HG03139 (cell line): ENCODE measurements around the gene RBM14.
A peak's percentile ranks its signal among the peaks of the same experiment; 100 is the strongest.
"Not testable (repeated sequence)": the region's sequence is repeated elsewhere in the genome, so short reads cannot be mapped to it uniquely, and the experiment has no call there.

Experiments used
- ATAC-seq: cut with Tn5 transposase; IDR thresholded peaks from one replicate; pipeline ENCODE4 v1.9.1; 2021; ENCODE audit not compliant: unreplicated experiment

RBM14 gene, protein sequence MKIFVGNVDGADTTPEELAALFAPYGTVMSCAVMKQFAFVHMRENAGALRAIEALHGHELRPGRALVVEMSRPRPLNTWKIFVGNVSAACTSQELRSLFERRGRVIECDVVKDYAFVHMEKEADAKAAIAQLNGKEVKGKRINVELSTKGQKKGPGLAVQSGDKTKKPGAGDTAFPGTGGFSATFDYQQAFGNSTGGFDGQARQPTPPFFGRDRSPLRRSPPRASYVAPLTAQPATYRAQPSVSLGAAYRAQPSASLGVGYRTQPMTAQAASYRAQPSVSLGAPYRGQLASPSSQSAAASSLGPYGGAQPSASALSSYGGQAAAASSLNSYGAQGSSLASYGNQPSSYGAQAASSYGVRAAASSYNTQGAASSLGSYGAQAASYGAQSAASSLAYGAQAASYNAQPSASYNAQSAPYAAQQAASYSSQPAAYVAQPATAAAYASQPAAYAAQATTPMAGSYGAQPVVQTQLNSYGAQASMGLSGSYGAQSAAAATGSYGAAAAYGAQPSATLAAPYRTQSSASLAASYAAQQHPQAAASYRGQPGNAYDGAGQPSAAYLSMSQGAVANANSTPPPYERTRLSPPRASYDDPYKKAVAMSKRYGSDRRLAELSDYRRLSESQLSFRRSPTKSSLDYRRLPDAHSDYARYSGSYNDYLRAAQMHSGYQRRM

DNA sequence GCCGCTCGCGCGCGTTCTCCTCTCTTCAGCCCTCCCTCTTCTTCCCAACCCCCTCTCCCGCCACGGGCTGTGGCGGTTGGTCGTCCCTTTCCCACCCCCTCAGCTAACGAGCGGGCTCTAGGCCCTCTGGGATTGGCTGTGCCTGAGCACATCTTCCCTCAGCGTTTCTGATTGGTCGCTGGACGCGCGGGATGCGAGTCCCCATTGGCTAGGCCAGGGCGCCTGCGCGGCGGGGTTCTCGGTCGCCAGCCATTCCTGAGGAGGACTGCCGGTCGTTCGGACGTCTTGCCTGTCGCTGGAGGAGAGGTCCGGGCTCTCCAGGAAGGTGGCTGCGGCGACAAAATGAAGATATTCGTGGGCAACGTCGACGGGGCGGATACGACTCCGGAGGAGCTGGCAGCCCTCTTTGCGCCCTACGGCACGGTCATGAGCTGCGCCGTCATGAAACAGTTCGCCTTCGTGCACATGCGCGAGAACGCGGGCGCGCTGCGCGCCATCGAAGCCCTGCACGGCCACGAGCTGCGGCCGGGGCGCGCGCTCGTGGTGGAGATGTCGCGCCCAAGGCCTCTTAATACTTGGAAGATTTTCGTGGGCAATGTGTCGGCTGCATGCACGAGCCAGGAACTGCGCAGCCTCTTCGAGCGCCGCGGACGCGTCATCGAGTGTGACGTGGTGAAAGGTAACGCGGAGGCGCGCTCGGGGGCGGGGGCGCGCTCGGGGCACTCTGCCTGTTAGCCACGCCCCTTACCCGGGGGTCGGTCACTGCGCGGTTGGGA, at the start of gene RBM14:
Gene RBM14, plus strand, starts transcription at position 252 of the 776 bp plus-strand sequence. Its CDS starts 91 bp downstream, at position 343.
- ATAC-seq = peak; percentile 85

- ATAC-seq = no peak
These were observed 48.7 kb upstream of the RBM14 start for GRCh38 chr11:66567787-66568123.

DNA sequence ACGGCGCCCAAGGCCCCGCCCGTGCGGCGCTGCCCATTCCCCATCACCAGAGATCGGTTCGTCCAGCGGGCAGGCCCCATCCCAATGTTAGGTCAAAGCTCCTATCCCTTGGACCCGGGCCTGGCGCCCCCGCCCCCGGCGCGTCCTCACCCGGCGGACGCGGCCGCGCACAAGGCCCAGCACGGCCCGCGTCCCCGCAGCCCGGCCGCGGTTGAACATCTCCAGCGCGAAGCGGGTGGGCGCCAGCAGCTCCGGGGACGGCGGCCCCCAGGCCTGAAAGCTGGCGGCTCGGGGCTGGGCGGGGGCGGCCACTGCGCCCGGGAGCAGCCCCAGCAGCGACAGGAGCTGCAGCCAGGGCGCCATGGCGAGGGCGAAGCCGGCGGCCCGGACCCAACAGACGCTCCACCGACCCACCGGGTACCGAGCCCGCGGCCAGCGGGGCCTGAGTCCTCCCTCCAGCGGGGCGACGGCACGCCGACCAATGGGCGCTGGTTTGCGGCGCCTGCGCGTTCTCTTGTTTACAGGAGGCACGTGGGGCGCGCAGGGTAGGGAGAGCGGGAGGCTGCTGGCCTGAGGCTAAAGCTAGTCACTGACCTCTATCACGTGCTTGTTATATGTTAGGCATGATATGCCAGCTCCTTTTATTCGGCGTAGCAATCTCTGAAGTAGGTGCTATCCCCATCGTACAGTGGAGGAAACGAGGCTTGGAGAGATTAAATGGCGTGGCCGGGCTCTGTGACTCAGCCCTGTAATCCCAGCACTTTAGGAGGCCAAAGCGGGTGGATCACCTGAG, 48.1 kb upstream of the RBM14 start, which contains the start of gene CTSF:
Gene CTSF, minus strand, starts transcription at position 483 of the 793 bp plus-strand sequence. Its CDS starts 120 bp downstream, at position 363.
- no peak for ATAC-seq

- ATAC-seq = no peak
These were observed 47.4 kb upstream of the RBM14 start for GRCh38 chr11:66569076-66569475.

DNA sequence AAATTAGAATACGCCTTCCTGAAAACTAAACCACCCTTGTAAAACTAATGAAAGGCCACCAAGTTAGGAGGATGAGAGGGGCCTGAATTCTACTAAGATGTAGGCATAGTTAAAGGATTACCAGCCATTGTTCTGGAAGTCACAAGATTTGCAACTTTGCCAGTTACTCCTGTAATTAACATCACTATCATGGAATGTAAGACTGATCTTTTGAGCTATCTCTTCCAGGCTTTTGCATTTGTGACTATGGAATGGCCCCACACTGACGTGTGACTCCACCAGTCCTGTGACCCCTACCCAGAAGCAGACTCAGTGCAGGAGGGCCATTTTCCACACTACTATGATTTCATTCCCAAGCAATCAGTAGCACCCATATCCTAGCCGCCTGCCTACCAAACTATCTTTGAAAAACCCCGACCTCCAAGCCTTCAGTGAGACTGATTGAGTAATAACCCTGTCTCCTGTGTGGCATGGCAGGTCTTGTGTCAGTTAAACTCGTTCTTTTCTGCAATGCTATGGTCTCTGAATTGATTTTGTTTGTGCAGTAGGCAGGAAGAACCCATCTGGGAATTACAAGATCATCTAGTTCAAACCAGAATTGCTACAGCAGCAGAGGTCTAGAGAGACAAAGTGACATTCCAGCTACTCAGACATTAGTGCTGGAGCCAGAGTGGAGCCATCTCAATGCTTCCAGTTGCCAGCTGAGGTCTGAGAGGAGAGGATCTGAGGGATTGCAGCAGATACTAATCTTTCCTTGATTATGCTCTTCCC, 46.2 kb upstream of the RBM14 start:
- ATAC-seq = no peak

DNA sequence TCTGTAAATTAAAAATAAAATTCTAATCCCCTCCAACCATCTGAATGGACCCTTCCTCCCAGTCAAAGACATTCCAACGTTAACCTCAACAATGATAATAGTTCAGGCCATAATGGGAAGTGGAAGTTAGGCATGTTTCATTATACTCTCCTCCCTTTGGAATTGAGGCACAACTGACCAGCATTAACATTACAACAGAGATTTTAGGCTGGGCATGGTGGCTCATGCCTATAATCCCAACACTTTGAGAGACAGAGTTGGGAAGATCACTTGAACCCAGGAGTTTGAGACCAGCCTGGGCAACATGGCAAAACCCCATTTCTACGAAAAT, 45.6 kb upstream of the RBM14 start:
- ATAC-seq = no peak

- ATAC-seq = no peak
These were observed 37.3 kb upstream of the RBM14 start for GRCh38 chr11:66579017-66579606.

DNA sequence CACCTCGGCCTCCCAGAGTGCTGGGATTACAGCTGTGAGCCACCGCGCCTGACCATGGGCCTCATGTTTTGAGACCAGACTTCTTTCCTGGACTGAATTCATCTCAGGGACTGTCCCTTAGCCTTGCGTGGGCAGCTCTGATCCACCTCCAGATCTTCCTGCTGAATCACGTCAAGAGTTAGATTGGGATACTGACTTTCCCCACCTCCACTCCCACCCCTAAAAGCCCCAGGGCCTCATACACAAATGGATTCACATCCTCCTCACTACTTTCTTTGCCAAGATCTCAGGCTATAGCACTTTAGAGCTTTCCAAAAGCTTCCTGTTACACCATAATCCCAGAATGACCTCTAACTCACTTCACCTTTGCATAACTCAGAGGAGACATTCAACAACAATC, 35.6 kb upstream of the RBM14 start:
- no peak for ATAC-seq

DNA sequence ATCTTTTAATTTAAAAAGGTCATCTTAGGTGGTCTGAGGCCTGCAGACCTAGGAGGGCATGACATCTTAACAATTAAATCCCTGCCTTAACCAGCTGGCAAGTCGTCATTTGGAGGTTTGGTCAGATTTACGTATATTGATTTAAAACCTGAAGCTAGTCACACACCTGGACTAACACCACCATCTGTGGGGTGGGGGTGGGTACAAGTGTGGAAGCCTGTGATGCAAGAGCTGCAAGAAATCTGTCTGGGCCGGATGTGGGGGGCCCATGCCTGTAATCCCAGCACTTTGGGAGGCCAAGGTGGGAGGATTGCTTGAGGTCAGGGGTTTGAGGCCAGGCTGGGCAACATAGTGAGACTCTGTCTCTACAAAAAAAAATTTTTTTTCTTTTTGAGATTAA, 35.2 kb upstream of the RBM14 start:
- no peak for ATAC-seq

DNA sequence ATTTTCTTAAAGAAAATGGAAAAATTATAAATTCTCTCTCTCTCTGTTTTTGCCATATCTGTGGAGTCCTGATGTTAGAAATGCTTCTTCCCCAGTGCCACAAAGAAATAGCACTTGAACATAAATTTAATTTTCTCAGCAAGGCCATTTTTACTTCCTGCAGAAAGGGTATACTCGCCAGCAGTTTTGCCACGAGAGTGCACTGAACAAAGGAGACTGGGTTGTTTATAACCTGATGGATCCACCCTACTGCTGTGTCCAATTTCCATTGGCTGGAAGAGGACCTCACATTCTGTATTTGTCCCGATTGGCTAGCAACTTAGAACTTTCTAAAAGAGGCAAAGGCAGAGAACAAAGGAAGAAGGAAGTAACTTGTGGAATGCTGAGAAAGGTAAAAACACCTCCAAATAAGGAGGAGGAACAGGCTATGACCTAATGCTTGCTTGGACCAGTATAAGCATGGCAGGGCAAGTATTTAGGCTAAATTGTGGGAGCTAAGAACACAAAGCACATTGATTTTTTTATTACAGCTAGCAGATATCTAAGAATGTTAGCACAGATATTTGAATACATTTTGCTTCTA, 33.8 kb upstream of the RBM14 start:
- ATAC-seq = not testable (repeated sequence)

DNA sequence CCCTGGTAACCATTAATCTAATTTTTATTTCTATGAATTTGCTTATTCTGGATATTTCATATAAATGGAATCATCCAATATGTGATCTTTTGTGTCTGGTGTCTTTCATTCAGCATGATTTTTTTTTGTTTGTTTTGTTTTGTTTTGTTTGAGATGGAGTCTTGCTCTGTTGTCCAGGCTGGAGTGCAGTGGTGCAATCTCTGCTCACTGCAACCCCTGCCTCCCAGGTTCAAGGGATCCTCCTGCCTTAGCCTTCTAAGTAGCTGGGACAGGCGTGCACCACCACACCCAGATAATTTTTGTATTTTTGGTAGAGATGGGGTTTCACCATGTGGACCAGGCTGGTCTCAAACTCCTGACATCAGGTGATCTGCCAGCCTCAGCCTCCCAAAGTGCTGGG, 31.0 kb upstream of the RBM14 start:
- not testable (repeated sequence) for ATAC-seq

DNA sequence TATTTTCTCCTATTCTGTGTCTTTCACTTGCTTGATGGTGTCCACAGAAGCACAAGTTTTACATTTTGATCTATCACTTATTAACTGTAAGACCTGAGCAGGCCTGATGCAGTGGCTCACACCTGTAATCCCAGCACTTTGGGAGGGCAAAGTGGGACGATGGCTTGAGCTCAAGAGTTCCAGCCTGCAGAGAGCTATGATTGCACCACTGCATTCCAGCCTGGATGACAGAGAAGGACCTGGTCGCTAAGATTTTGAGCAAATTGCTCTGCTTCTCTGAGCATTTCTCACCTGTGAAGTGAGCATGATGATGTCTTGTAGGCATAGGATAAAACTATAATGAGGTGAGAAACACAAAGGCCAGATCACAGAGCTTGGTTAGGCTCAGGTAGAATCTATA, 30.3 kb upstream of the RBM14 start:
- ATAC-seq = no peak

- ATAC-seq = not testable (repeated sequence)
These were observed 27.1 kb upstream of the RBM14 start for GRCh38 chr11:66589315-66589714.

- no peak for ATAC-seq
These were observed 26.3 kb upstream of the RBM14 start for GRCh38 chr11:66589996-66590675.

DNA sequence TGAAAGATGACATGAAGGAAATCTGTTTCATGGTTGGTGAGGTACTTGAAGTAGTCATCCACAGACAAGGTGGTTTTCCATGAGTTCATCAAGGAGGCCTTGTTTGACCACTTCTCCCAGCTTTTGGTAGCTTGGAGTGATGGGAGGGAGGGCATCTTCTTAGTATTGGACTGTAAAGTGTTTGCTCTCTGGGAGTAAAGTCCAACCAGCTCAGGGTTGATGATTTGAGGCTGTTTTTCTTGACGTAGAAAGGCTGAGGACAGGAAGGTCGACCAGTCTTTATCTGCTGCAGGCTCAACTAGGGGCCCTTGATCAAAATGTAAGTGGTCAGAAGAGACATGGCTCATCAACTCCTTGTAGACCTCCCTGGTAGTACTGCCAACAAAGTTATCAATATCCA, 25.3 kb upstream of the RBM14 start:
- ATAC-seq = no peak

- peak; percentile 86 for ATAC-seq
These were observed 23.8 kb upstream of the RBM14 start, which contains the start of the genes CCDC87 and CCS for GRCh38 chr11:66592457-66593302. TSS of gene CCDC87 (minus strand) at chr11:66593063. CDS start at chr11:66593015, 48 bp downstream. TSS of gene CCS (plus strand) at chr11:66593185. CDS start at chr11:66593262, 77 bp downstream.

- peak; percentile 5 for ATAC-seq
These were observed 23.2 kb upstream of the RBM14 start for GRCh38 chr11:66593303-66593635.

DNA sequence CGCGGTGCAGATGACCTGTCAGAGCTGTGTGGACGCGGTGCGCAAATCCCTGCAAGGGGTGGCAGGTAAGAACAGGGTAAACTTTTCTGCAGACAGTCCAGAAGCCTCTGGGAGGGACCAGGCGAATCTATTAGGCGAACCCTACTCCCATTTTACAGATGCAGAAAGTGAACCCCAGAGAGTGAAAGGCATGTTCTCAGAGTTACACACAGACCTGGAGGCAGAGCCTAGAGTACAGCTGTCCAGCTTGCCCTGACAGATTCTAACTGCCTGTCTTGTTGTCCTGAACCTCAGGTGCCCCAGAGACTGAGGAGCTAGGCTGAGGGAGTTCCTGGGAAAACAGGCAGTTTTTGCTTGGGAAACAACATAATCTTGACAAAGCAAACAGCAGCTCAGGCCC, 22.8 kb upstream of the RBM14 start:
- no peak for ATAC-seq
